Activated CD4-positive, CD25-positive, alpha-beta regulatory T cell (primary cell): ENCODE measurements around the gene SYNPO2.
"Not testable (repeated sequence)": the region's sequence is repeated elsewhere in the genome, so short reads cannot be mapped to it uniquely, and the experiment has no call there.

Source experiments
- DNase-seq, 4 experiments: peaks; one replicate each; lab custom pipeline; 2025; lab: John Stamatoyannopoulos, UW

SYNPO2 gene

DNA sequence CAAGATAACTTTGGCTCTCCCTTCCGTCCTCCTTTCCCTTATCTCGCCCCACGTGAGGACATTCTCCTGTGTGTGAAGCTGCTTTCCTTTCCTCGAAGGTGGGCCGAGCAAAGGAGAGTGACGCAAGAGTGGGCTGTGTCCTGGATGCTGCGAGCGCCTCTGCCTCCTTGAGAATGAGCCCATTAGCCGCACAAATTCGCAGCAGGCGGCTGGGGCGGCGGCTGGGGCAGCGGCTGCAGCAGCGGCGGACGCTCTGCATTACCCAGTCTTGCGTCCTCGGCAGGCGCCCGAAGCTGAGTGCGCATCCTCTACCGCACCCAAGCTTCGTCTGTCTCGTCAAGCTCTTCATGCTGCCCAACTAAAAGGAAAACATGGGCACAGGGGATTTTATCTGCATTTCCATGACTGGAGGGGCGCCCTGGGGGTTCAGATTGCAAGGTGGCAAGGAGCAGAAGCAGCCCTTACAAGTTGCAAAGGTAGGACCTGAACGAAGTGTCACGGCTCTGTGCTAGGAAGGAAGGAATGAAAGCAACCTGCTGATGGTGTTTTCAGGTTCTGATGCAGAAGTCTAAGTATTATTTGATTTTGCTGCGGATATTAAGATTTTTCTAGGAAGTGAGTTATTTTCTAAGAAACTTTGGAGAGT lies at the start of gene SYNPO2:
TSS of gene SYNPO2 (plus strand) at position 189 of the 646 bp plus-strand sequence. CDS start at position 372, 183 bp downstream.
- DNase-seq, result peak in 1 of 4 experiments; percentile 10

GRCh38 chr4:118839221-118839927 lies 49.3 kb upstream of the SYNPO2 start:
- no peak for DNase-seq

- no peak for DNase-seq
These were observed 46.6 kb upstream of the SYNPO2 start for GRCh38 chr4:118842055-118842454.

DNA sequence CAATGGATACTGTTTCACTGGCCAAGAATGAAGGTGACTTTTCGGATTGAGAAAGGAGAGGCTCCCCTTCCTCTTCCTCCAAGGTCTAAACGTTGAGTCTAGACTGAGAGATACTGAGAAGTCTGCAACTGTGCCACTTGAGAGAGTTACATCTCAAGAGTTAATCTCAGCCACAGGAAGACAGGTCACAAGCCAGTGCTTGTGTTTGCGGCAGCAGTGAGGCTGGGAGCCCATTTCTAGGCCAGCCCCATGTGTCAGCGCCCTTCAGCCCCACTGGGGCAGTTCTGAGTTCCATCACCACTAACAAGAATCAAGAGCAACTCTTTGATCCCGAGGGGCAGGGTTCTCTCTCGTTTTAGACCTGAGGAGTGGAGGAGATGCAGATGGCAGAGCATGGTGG lies 45.4 kb upstream of the SYNPO2 start:
- DNase-seq, result no peak

GRCh38 chr4:118845552-118846050 lies 43.1 kb upstream of the SYNPO2 start:
- DNase-seq, result no peak

DNA sequence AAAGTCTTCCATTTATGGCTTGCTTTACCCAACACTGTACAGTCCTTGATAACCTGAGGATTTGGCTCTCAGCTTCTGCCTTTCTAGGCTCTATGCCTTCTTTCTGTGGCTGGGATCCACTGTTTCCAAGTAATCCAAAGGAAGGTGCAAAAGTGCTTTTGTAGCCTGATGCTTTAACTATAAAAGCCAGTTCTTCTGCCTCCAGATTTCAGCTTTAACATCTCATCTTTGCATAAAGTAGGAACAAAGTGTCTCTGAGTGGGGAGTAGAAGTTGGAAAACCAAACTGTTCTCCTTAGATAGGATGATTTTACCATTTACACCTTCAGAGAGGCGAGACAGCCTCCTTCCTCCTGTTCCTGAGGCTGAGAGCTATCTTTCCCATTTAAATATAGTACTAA lies 41.7 kb upstream of the SYNPO2 start:
- DNase-seq, result no peak

DNA sequence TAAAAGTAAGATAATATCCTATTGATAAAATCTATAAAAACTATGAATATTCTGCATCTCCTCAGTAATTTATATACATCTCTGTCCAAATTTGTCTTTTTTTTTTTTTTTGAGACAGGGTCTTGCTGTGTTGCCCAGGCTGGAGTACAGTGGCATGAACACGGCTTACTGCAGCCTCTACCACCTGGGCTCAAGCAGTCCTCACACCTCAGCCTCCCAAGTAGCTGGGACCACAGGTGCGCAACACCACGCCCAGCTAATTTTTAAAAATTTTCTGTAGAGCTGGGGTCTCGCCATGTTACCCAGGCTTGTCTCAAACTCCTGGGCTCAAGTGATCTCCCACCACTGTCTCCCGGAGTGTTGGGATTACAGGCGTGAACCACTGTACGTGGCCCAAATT lies 40.4 kb upstream of the SYNPO2 start:
- DNase-seq, result no peak

- DNase-seq, result no peak
These were observed 39.8 kb upstream of the SYNPO2 start for GRCh38 chr4:118848901-118849300.

- DNase-seq, result no peak
These were observed 38.7 kb upstream of the SYNPO2 start for GRCh38 chr4:118849867-118850487.

DNA sequence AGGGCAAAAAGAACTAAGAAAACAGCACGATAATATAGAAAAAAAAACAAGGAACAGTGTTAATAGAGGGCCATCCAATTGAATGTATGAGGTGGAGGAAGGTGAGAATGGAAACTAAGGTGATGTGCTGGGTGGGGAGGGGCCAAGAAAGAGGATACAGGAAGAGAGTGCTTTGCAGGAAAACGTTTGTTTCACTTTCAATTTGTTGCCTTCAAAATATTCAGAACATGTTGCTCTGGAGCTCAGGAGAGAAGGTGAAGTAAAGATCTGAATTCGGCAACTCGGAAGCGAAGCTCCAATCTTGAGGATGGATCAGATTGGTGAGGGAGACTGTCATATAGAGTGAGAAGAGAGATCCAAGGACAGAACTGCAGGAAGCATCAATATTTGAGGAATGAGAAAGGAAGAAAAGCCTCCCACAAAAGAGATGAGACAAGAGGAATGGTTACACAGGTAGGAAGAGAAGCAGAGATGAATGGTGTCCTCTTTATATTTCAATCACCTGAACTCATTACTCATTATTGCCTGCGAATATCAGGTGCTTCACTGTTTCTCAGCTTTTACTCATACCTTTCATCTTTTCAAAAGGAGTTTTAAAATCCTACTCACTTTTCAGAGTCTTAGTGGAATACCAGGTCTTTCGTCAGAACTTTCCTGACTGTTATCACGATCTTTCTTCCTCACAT lies 38.0 kb upstream of the SYNPO2 start:
- peak in 1 of 4 experiments; percentile 15 for DNase-seq

DNA sequence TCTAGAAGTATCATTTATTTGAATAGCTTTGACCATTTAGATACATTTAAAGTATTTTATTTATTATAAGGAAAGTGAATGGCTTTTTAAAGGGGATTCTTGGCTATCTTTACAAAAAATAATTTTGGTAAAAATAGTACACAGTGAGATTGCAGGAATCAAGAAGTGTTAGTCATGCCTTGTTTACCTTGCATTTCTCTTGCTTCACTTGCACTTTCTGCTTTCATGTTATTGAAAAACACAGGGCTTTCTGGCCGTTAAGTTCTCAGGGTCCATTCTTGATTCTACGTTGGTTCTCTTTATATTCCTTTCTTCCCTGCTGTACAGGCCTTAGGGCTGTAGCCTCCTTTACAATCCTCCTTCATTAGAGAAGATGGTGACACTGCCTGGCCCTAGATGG lies 30.9 kb upstream of the SYNPO2 start:
- DNase-seq, result no peak

DNA sequence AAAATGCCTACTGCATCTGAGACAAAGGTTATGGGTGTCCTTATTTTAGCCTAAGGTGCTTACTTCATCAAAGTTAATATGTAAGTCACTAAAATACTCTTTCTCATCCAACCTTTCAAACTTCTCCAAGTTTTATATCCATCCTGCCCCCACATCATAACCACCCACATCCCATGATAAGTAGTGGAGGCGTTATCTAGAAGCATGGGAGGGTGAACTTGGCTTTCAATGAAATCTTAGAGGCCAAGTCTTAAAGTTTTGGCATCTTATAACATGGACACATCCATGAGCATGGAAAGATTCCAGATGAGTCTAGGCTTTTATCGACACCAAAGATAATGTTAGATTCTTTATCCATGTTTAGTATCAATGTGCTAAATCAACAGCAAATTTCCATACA lies 29.9 kb upstream of the SYNPO2 start:
- no peak for DNase-seq

GRCh38 chr4:118865091-118865708 lies 23.5 kb upstream of the SYNPO2 start:
- DNase-seq, result no peak

DNA sequence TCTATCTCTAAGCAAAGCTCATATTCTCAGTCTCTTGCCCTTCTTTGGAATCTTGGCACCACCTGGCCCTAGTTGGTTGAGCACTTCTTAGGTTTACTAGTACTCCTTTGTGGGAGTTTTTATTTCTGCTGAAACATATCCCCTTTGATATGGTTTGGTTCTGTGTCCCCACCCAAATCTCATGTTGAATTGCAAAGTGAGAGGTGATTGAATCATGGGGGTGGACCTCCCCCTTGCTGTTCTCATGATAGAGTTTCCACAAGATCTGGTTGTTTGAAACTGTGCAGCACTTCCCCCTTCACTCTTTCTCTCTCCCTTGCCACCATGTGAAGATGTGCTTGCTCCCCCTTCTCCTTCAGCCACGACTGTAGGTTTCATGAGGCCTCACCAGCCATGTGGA lies 22.2 kb upstream of the SYNPO2 start:
- DNase-seq, result no peak

DNA sequence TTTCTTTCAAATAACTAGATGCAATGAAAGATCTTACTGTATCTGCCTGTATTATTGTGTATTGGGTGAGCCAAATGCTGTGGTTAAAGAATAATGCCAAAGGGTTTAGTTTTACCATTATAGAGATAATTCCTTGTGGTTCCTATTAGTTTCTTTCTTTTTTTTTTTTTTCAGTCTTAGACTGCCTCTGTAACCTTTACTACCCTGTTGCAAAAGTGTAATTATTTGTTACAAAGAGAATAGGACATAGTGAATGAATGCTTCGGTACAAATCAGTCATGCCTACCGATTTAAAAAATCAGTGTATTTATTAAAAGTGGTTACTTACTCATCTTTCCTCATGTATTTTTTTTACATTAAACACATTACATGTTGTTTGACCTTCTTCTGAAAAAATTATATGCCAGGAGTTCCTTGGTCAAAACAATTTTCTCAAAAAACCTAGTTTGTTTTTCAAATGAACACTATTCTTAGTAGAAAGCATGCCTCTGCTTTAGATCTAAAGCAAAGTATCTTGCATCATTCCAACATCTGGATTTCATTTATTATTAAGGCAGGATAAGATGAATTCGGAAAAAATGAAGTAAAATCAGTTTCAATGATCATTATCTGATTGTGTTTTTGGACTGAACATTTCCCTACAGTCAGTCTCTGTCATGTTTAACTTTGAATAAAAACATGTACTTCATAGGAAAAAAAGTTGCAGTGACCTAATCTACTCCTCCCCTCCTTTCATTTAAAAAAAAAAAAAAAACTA lies 21.2 kb upstream of the SYNPO2 start:
- DNase-seq, result no peak

GRCh38 chr4:118869808-118870342 lies 18.8 kb upstream of the SYNPO2 start:
- no peak for DNase-seq

- DNase-seq, result no peak
These were observed 16.5 kb upstream of the SYNPO2 start for GRCh38 chr4:118872181-118872580.

- DNase-seq, result no peak
These were observed 10.9 kb upstream of the SYNPO2 start for GRCh38 chr4:118877797-118878196.

DNA sequence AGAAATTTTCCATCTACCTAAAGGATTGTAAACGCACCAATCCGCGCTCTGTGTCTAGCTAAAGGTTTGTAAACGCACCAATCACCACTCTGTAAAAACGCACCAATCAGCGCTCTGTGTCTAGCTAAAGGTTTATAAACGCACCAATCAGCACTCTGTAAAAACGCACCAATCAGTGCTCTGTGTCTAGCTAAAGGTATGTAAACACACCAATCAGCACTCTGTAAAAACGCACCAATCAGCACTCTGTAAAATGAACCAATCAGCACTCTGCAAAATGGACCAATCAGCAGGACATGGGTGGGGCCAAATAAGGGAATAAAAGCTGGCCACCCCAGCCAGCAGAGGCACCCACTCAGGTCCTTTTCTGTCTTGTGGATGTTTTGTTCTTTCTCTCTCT lies 10.1 kb upstream of the SYNPO2 start:
- not testable (repeated sequence) for DNase-seq

- DNase-seq, result no peak
These were observed 9.2 kb upstream of the SYNPO2 start for GRCh38 chr4:118879409-118879808.
